Muscle of leg (tissue), 11 donors: ENCODE results near the gene LAMA2. TPM values are rescaled to one million over a fixed set of nuclear protein-coding genes. Genes with fewer than 3 reads are reported as not detected.

Experiments
- DNase-seq: peaks from one replicate; pipeline ENCODE4 v3.0.0; 2013
- H3K27ac ChIP-seq: one replicate; pipeline ENCODE4 v1.5.1; 2013; ENCODE audit warnings: mild to moderate bottlenecking, low read length, control low read depth
- H3K27me3 ChIP-seq: one replicate; pipeline ENCODE4 v1.6.1; 2013; ENCODE audit warnings: low read length; ENCODE audit not compliant: control insufficient read depth, insufficient read depth
- H3K36me3 ChIP-seq: one replicate; pipeline ENCODE4 v1.6.1; 2013; ENCODE audit warnings: low read length; ENCODE audit not compliant: control insufficient read depth, insufficient read depth
- H3K4me1 ChIP-seq: one replicate; pipeline ENCODE4 v1.6.1; 2013; ENCODE audit warnings: low read length; ENCODE audit not compliant: control insufficient read depth, insufficient read depth
- H3K4me3 ChIP-seq: one replicate; pipeline ENCODE4 v1.5.1; 2013; ENCODE audit warnings: low read length, control low read depth
- H3K9me3 ChIP-seq: replicated peaks from 2 replicates; pipeline ENCODE4 v1.6.1; 2013; ENCODE audit warnings: low read depth, low read length; ENCODE audit not compliant: control insufficient read depth
- WGBS: methylation state at CpG from one replicate; pipeline ENCODE4 v1.1.5; 2013; ENCODE audit warnings: missing lambda C conversion rate; ENCODE audit not compliant: insufficient coverage; 5-methylcytosine and 5-hydroxymethylcytosine counted together
- polyA plus RNA-seq, 8 donors: library from polyadenylated mRNA; unstranded; fragments of 120-200 nt; gene quantifications; one replicate each; pipeline versions ENCODE4 v1.2.1 to v1.2.3, GENCODE V29; 2013; ENCODE audit warnings: inconsistent platforms in 1 of 8, low replicate concordance in 1 of 8; ENCODE audit not compliant: insufficient read length in 8 of 8, insufficient read depth in 1 of 8
- total RNA-seq: library from RNA; stranded (reverse); fragments of 120-200 nt; gene quantifications from one replicate; pipeline ENCODE4 v1.2.4, GENCODE V29; 2013

LAMA2 gene
- total and polyA plus RNA-seq, 9 donors = 105 to 165 (median 140) TPM

- peak; percentile 78 for DNase-seq
- no CpG with 5 or more reads among the region's 7 CpGs for WGBS
Observed at GRCh38 chr6:129194306-129194941, 311.5 kb downstream of the LAMA2 start.

GRCh38 chr6:129195161-129195560 lies 312.2 kb downstream of the LAMA2 start:
- Histone ChIP-seq H3K9me3 (no peaks in the 10 kb centered on the region), H3K4me1 (peaks cover 5% of the 10 kb centered on the region), H3K27me3 (no peaks in the 10 kb centered on the region), H3K4me3 (no peak overlapping the region), H3K27ac (peak overlapping the region; percentile 63), H3K36me3 (peaks cover 4% of the 10 kb centered on the region)
- no CpG with 5 or more reads among the region's 2 CpGs for WGBS
- DNase-seq = peak; percentile 81

More at GRCh38 chr6:129194306-129194941, 311.5 kb downstream of the LAMA2 start:
- peaks cover 5% of the 10 kb centered on the region for H3K4me1 ChIP-seq
- H3K36me3 ChIP-seq = peaks cover 4% of the 10 kb centered on the region
- H3K4me3 ChIP-seq = no peak overlapping the region
- no peaks in the 10 kb centered on the region for H3K27me3 ChIP-seq
- no peaks in the 10 kb centered on the region for H3K9me3 ChIP-seq
- peak overlapping the region; percentile 63 for H3K27ac ChIP-seq

- Histone ChIP-seq H3K4me1 (peaks cover 5% of the 10 kb centered on the region), H3K27me3 (no peaks in the 10 kb centered on the region), H3K4me3 (no peak overlapping the region), H3K9me3 (no peaks in the 10 kb centered on the region), H3K27ac (peak overlapping the region; percentile 63), H3K36me3 (peaks cover 4% of the 10 kb centered on the region)
- DNase-seq = peak; percentile 75
Observed at GRCh38 chr6:129195643-129196042, 312.7 kb downstream of the LAMA2 start.

- Histone ChIP-seq H3K36me3 (peaks cover 4% of the 10 kb centered on the region), H3K27me3 (no peaks in the 10 kb centered on the region), H3K9me3 (no peaks in the 10 kb centered on the region), H3K27ac (no peak overlapping the region), H3K4me3 (no peak overlapping the region), H3K4me1 (peaks cover 5% of the 10 kb centered on the region)
- DNase-seq = no peak
- WGBS = 95% methylated on average over 4 of the region's 4 CpGs
Observed at GRCh38 chr6:129197154-129197553, 314.2 kb downstream of the LAMA2 start.

GRCh38 chr6:129200151-129200550 lies 317.2 kb downstream of the LAMA2 start:
- no peak for DNase-seq
- H3K36me3 ChIP-seq = no peaks in the 10 kb centered on the region
- WGBS = no CpG with 5 or more reads among the region's 9 CpGs
- H3K4me1 ChIP-seq = peaks cover 5% of the 10 kb centered on the region
- no peaks in the 10 kb centered on the region for H3K27me3 ChIP-seq
- no peaks in the 10 kb centered on the region for H3K9me3 ChIP-seq
- no peak overlapping the region for H3K27ac ChIP-seq
- no peak overlapping the region for H3K4me3 ChIP-seq

- no peak overlapping the region for H3K27ac ChIP-seq
- H3K36me3 ChIP-seq = no peaks in the 10 kb centered on the region
- 80% methylated on average over 1 of the region's 5 CpGs for WGBS
- H3K27me3 ChIP-seq = no peaks in the 10 kb centered on the region
- DNase-seq = no peak
- H3K9me3 ChIP-seq = no peaks in the 10 kb centered on the region
- H3K4me3 ChIP-seq = no peak overlapping the region
- H3K4me1 ChIP-seq = no peaks in the 10 kb centered on the region
Observed at GRCh38 chr6:129203190-129203900, 320.4 kb downstream of the LAMA2 start.

- Histone ChIP-seq H3K4me1 (no peaks in the 10 kb centered on the region), H3K27me3 (no peaks in the 10 kb centered on the region), H3K27ac (no peak overlapping the region), H3K9me3 (no peaks in the 10 kb centered on the region), H3K4me3 (no peak overlapping the region), H3K36me3 (no peaks in the 10 kb centered on the region)
- no peak for DNase-seq
- WGBS = 86% methylated on average over 2 of the region's 5 CpGs
Observed at GRCh38 chr6:129206821-129207220, 323.9 kb downstream of the LAMA2 start.

GRCh38 chr6:129207832-129208231 lies 324.9 kb downstream of the LAMA2 start:
- no peak overlapping the region for H3K4me3 ChIP-seq
- H3K36me3 ChIP-seq = no peaks in the 10 kb centered on the region
- H3K27ac ChIP-seq = no peak overlapping the region
- no peaks in the 10 kb centered on the region for H3K9me3 ChIP-seq
- no CpG with 5 or more reads among the region's 1 CpG for WGBS
- DNase-seq = no peak
- no peaks in the 10 kb centered on the region for H3K27me3 ChIP-seq
- no peaks in the 10 kb centered on the region for H3K4me1 ChIP-seq

- H3K4me1 ChIP-seq = no peaks in the 10 kb centered on the region
- H3K27ac ChIP-seq = no peak overlapping the region
- DNase-seq = no peak
- H3K27me3 ChIP-seq = no peaks in the 10 kb centered on the region
- H3K9me3 ChIP-seq = no peaks in the 10 kb centered on the region
- H3K4me3 ChIP-seq = no peak overlapping the region
- no peaks in the 10 kb centered on the region for H3K36me3 ChIP-seq
Observed at GRCh38 chr6:129208415-129209034, 325.6 kb downstream of the LAMA2 start.

- WGBS = 71% methylated on average over 1 of the region's 6 CpGs
- no peak for DNase-seq
Observed at GRCh38 chr6:129209355-129209754, 326.4 kb downstream of the LAMA2 start.

More at GRCh38 chr6:129209355-129209754, 326.4 kb downstream of the LAMA2 start:
- Histone ChIP-seq H3K27ac (no peak overlapping the region), H3K4me3 (no peak overlapping the region), H3K9me3 (no peaks in the 10 kb centered on the region), H3K4me1 (no peaks in the 10 kb centered on the region), H3K27me3 (no peaks in the 10 kb centered on the region), H3K36me3 (no peaks in the 10 kb centered on the region)
